Liver (tissue), 9 donors: Measurements from ENCODE around the gene ATG4B. TPM values are rescaled to one million over a fixed set of nuclear protein-coding genes. Genes with fewer than 3 reads are reported as not detected.

ENCODE experiments used
- DNase-seq: peaks from one replicate; pipeline ENCODE4 v3.0.0-alpha.2; 2017; ENCODE audit warnings: low spot score
- H3K27ac ChIP-seq, 2 donors: one replicate each; pipeline ENCODE4 v1.7.0; 2013; ENCODE audit warnings: inconsistent platforms in 2 of 2, low read length in 2 of 2, control low read depth in 1 of 2, low read depth in 1 of 2, mild to moderate bottlenecking in 1 of 2
- H3K27me3 ChIP-seq, 4 donors: one replicate each; pipeline versions ENCODE4 v1.6.1 to v1.7.0; 2013; ENCODE audit warnings: low read length in 3 of 4, inconsistent platforms in 1 of 4, mild to moderate bottlenecking in 1 of 4, moderate library complexity in 1 of 4; ENCODE audit not compliant: control insufficient read depth in 4 of 4, insufficient read depth in 4 of 4
- H3K36me3 ChIP-seq, 4 donors: one replicate each; pipeline versions ENCODE4 v1.6.1 to v1.7.0; 2013; ENCODE audit warnings: low read length in 3 of 4, mild to moderate bottlenecking in 3 of 4, low read depth in 1 of 4, moderate library complexity in 1 of 4; ENCODE audit not compliant: control insufficient read depth in 4 of 4, insufficient read depth in 3 of 4
- H3K4me1 ChIP-seq, 4 donors: one replicate each; pipeline versions ENCODE4 v1.6.1 to v1.7.0; 2013; ENCODE audit warnings: low read length in 3 of 4, mild to moderate bottlenecking in 3 of 4, moderate library complexity in 1 of 4; ENCODE audit not compliant: control insufficient read depth in 4 of 4, insufficient read depth in 4 of 4
- H3K4me3 ChIP-seq, 3 donors: one replicate each; pipeline versions ENCODE4 v1.6.1 to v1.7.0; 2013; ENCODE audit warnings: low read length in 3 of 3, control low read depth in 1 of 3, low read depth in 1 of 3, mild to moderate bottlenecking in 1 of 3
- H3K9ac ChIP-seq, 2 donors: one replicate each; pipeline ENCODE4 v1.7.0; 2013; ENCODE audit warnings: low read length in 2 of 2, mild to moderate bottlenecking in 2 of 2, moderate library complexity in 2 of 2, control low read depth in 1 of 2, low read depth in 1 of 2
- H3K9me3 ChIP-seq, 4 donors: one replicate each; pipeline versions ENCODE4 v1.6.1 to v1.7.0; 2013; ENCODE audit warnings: low read length in 3 of 4; ENCODE audit not compliant: control insufficient read depth in 4 of 4
- ATF3 ChIP-seq: IDR thresholded peaks from 2 replicates; pipeline ENCODE4 v1.6.1; 2016; ENCODE audit warnings: antibody characterized with exemption
- CTCF ChIP-seq: fragments of 150-350 bp; IDR thresholded peaks from 2 replicates; pipeline ENCODE4 v1.5.1; 2017; ENCODE audit warnings: improper control_type of control experiment, low read depth, low read length; ENCODE audit not compliant: missing input control
- EGR1 ChIP-seq, 2 donors: IDR thresholded peaks; 2 replicates each; pipeline ENCODE4 v1.6.1; 2016 to 2018; ENCODE audit warnings: antibody characterized with exemption in 2 of 2, low read depth in 2 of 2
- FOXA1 ChIP-seq: IDR thresholded peaks from 2 replicates; pipeline ENCODE4 v1.6.1; 2016; ENCODE audit warnings: antibody characterized with exemption
- FOXA2 ChIP-seq: IDR thresholded peaks from 2 replicates; pipeline ENCODE4 v1.6.1; 2016; ENCODE audit warnings: antibody characterized with exemption
- HNF4A ChIP-seq, 2 donors: conservative IDR thresholded peaks; 2 replicates each; pipeline ENCODE4 v1.6.1; 2016; ENCODE audit warnings: antibody characterized with exemption in 2 of 2, mild to moderate bottlenecking in 2 of 2
- JUND ChIP-seq, 2 donors: IDR thresholded peaks; 2 replicates each; pipeline ENCODE4 v1.6.1; 2016; ENCODE audit warnings: antibody characterized with exemption in 2 of 2
- MAX ChIP-seq: IDR thresholded peaks from 2 replicates; pipeline ENCODE4 v1.6.1; 2016; ENCODE audit warnings: antibody characterized with exemption
- RXRA ChIP-seq, 2 donors: IDR thresholded peaks; 2 replicates each; pipeline ENCODE4 v1.6.1; 2017 to 2018; ENCODE audit warnings: antibody characterized with exemption in 2 of 2, mild to moderate bottlenecking in 1 of 2
- SP1 ChIP-seq: IDR thresholded peaks from 2 replicates; pipeline ENCODE4 v1.6.1; 2018; ENCODE audit warnings: antibody characterized with exemption, mild to moderate bottlenecking
- TAF1 ChIP-seq: conservative IDR thresholded peaks from 2 replicates; pipeline ENCODE4 v1.6.1; 2016; ENCODE audit warnings: antibody characterized with exemption, mild to moderate bottlenecking
- YY1 ChIP-seq: IDR thresholded peaks from 2 replicates; pipeline ENCODE4 v1.6.1; 2016; ENCODE audit warnings: antibody characterized with exemption, mild to moderate bottlenecking
- WGBS: extraction: QIAGEN DNeasy Blood & Tissue Kit; methylation state at CpG from one replicate; pipeline ENCODE4 v1.1.7; 2013; 5-methylcytosine and 5-hydroxymethylcytosine counted together
- polyA plus RNA-seq, 2 donors: library from polyadenylated mRNA; stranded (reverse) in 1 of 2; unstranded in 1 of 2; fragments of 200-250 nt in 1 of 2; fragments of >200 nt in 1 of 2; fragmentation: Nextera tagmentation in 1 of 2; extraction: Ambion mirVana in 1 of 2; gene quantifications; one replicate each; pipeline versions ENCODE4 v1.2.1 to v1.2.3, GENCODE V29; 2013 to 2015
- total RNA-seq, 2 donors: library from RNA; depleted of rRNA; stranded (reverse); fragments of >200 nt; gene quantifications; one replicate each; pipeline ENCODE4 v1.2.3, GENCODE V29; 2014
- donor health status: healthy.
- donor health status: healthy.
- donor health status: healthy.
- donor health status: healthy.
- donor health status: healthy.

Gene ATG4B
- total and polyA plus RNA-seq, 4 donors = 31.0 to 50.3 (median 37.7) TPM

- Histone ChIP-seq H3K9me3 (no peaks in the 10 kb centered on the region), H3K36me3 (peaks cover 4 to 38% (median 17%) of the 10 kb centered on the region in 4 donors), H3K4me3 (no peak overlapping the region), H3K27me3 (no peaks in the 10 kb centered on the region), H3K4me1 (peaks cover 0 to 6% (median 0%) of the 10 kb centered on the region in 4 donors), H3K27ac (no peak overlapping the region), H3K9ac (no peak overlapping the region)
- no peak for DNase-seq
- TF ChIP-seq MAX = no peak
- 85% methylated on average over 23 of the region's 23 CpGs for WGBS
Observed at GRCh38 chr2:241665731-241666440, 28.4 kb downstream of the ATG4B start.

DNA sequence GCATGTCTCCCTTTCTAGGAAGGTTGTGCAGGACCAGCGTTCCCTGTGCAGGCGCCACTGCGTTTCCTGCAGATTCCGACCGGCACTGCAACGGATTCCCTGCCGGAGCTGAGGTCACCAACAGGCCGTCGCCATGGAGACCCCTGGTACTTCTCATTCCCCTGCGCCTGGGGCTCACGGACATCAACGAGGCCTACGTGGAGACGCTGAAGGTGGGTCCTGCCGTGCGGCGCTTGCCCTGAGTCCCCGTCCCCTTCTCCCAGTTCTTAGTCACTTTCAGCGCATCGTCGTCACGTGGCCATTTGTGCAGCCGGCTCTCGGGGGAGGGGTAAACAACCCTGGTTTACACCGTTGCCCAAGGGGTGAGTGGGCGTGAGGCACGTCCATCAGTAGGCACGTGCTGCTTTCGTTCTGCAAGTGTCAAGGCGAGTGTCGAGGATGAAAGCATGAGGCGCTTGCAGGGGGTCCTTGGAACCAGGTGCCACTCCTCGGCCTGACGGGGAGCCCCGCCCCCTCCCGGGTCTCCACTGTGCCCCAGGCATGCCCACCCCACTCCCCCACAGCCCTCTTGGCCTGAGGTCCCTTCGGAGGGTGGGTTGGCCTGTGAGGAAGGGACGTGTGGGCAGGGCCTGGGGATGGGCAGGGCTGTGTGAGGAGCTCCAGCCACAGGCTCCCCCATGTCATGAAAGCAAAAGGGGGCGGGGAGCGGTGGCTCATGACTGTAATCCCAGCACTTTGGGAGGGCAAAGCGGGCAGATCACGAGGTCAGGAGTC is 29.3 kb downstream of the ATG4B start:
- no peaks in the 10 kb centered on the region for H3K27me3 ChIP-seq
- peaks cover 0 to 6% (median 0%) of the 10 kb centered on the region in 4 donors for H3K4me1 ChIP-seq
- no peak for TF ChIP-seq ATF3
- TF ChIP-seq HNF4A (conservative IDR thresholded peaks at IDR 0.05) = no peak
- TF ChIP-seq CTCF = no peak
- no peak for TF ChIP-seq TAF1
- no peak for TF ChIP-seq EGR1 (IDR thresholded peaks at IDR 0.05; ENCODE audit: low read depth in 2 of 2)
- no peak for TF ChIP-seq YY1
- TF ChIP-seq FOXA1 = no peak
- H3K27ac ChIP-seq = no peak overlapping the region
- H3K4me3 ChIP-seq = no peak overlapping the region
- DNase-seq = no peak
- 87% methylated on average over 42 of the region's 42 CpGs for WGBS
- no peaks in the 10 kb centered on the region for H3K9me3 ChIP-seq
- H3K36me3 ChIP-seq = peaks cover 4 to 43% (median 13%) of the 10 kb centered on the region in 4 donors
- H3K9ac ChIP-seq = no peak overlapping the region

DNA sequence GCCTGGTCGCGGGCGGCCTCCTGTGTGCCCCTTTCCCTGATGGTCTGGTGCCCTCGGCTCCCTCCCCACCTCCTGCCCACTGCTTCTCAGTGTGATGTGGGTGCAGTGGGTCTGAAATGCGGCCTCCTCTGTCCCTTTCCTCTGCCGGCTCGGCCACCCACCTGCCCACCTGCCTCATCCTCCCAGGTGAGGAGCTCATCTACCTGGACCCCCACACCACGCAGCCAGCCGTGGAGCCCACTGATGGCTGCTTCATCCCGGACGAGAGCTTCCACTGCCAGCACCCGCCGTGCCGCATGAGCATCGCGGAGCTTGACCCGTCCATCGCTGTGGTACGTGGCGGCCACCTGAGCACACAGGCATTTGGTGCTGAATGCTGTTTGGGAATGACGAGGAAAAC is 30.9 kb downstream of the ATG4B start:
- TF ChIP-seq YY1 = no peak
- no peak for TF ChIP-seq RXRA (IDR thresholded peaks at IDR 0.05)
- no peak for TF ChIP-seq JUND (IDR thresholded peaks at IDR 0.05)
- TF ChIP-seq TAF1 = no peak
- TF ChIP-seq CTCF = no peak
- TF ChIP-seq FOXA2 = no peak
- TF ChIP-seq ATF3 = no peak
- no peak for TF ChIP-seq EGR1 (IDR thresholded peaks at IDR 0.05; ENCODE audit: low read depth in 2 of 2)
- no peak for TF ChIP-seq SP1
- H3K27me3 ChIP-seq = no peaks in the 10 kb centered on the region
- DNase-seq = no peak
- no peak overlapping the region for H3K27ac ChIP-seq
- H3K9me3 ChIP-seq = no peaks in the 10 kb centered on the region
- no peak overlapping the region for H3K9ac ChIP-seq
- H3K4me1 ChIP-seq = peaks cover 0 to 13% (median 0%) of the 10 kb centered on the region in 4 donors
- peaks cover 4 to 47% (median 14%) of the 10 kb centered on the region in 4 donors for H3K36me3 ChIP-seq
- H3K4me3 ChIP-seq = no peak overlapping the region
- 97% methylated on average over 21 of the region's 21 CpGs for WGBS
